ENCODE data around the gene CAV1. TPM values are rescaled to one million over a fixed set of nuclear protein-coding genes. Genes with fewer than 3 reads are reported as not detected.
"Not testable (repeated sequence)": the region's sequence is repeated elsewhere in the genome, so short reads cannot be mapped to it uniquely, and the experiment has no call there.

CAV1 gene
- total RNA-seq, 2 experiments from 2014 or later, result not detected

- peaks cover 3% of the 10 kb centered on the region for H3K27me3 Mint-ChIP-seq
Measured at GRCh38 chr7:116585967-116586366, 61.1 kb downstream of the CAV1 start.

GRCh38 chr7:116587200-116587599 lies 62.4 kb downstream of the CAV1 start:
- H3K36me3 Mint-ChIP-seq (ENCODE audit: low read depth); H3K9me3 Mint-ChIP-seq; H3K36me3 ChIP-seq (ENCODE audit: insufficient read depth, low read length); H3K27ac ChIP-seq (ENCODE audit: low read depth in 1 of 2, low read length in 2 of 2); H3K4me3 ChIP-seq (ENCODE audit: low read length); CTCF ChIA-PET; DNase-seq; H3K27ac Mint-ChIP-seq; H3K9me3 ChIP-seq (ENCODE audit: control insufficient read depth in 1 of 2, insufficient read depth in 1 of 2, low read length in 2 of 2); ATAC-seq (ENCODE audit: poor library complexity); H3K4me3 Mint-ChIP-seq; H3K4me1 ChIP-seq (ENCODE audit: insufficient read depth, low read length): not testable (repeated sequence)
- peaks cover 11% of the 10 kb centered on the region for H3K27me3 Mint-ChIP-seq
- intact Hi-C loops (cut with DNase I, micrococcal nuclease), result loop anchor here in 1 of 2 experiments (5.0 kb wide), 1 partner anchor 350 kb away; no protein-coding TSS in a partner anchor
- POLR2A ChIA-PET, result interaction anchor here (0.8 kb wide), 1 partner anchor 155 kb away, joined by 3 read pairs; no protein-coding TSS in a partner anchor
- H3K27me3 ChIP-seq (ENCODE audit: control insufficient read depth in 1 of 2, insufficient read depth in 2 of 2, low read length in 2 of 2), result peaks cover 0 to 11% of the 10 kb centered on the region in 2 experiments
- H3K4me1 Mint-ChIP-seq (ENCODE audit: low read depth), result peaks cover 19% of the 10 kb centered on the region

More at GRCh38 chr7:116585967-116586366, 61.1 kb downstream of the CAV1 start:
- Histone ChIP-seq H3K27me3 (ENCODE audit: control insufficient read depth in 1 of 2, insufficient read depth in 2 of 2, low read length in 2 of 2) (peaks cover 0 to 5% of the 10 kb centered on the region in 2 experiments), H3K4me3 (ENCODE audit: low read length) (no peak overlapping the region), H3K36me3 (ENCODE audit: insufficient read depth, low read length) (no peaks in the 10 kb centered on the region), H3K4me1 (ENCODE audit: insufficient read depth, low read length) (peaks cover 5% of the 10 kb centered on the region), H3K27ac (ENCODE audit: low read depth in 1 of 2, low read length in 2 of 2) (no peak overlapping the region), H3K9me3 (ENCODE audit: control insufficient read depth in 1 of 2, insufficient read depth in 1 of 2, low read length in 2 of 2) (no peaks in the 10 kb centered on the region)
- Mint-ChIP-seq H3K36me3 (ENCODE audit: low read depth) (no peaks in the 10 kb centered on the region), H3K4me3 (no peak overlapping the region), H3K4me1 (ENCODE audit: low read depth) (peaks cover 14% of the 10 kb centered on the region), H3K27ac (no peak overlapping the region), H3K9me3 (no peaks in the 10 kb centered on the region)
- DNase-seq (no peak), ATAC-seq (ENCODE audit: poor library complexity) (no peak)
- ChIA-PET POLR2A (no interaction called here), CTCF (no interaction called here)
- intact Hi-C loops (cut with DNase I, micrococcal nuclease), result loop anchor here in 1 of 2 experiments (5.0 kb wide), 1 partner anchor 349 kb away; no protein-coding TSS in a partner anchor
- TF ChIP-seq CTCF (IDR thresholded peaks at IDR 0.05), result no peak

GRCh38 chr7:116588225-116588624 lies 63.4 kb downstream of the CAV1 start:
- H3K4me3 Mint-ChIP-seq, result no peak overlapping the region
- H3K4me1 ChIP-seq (ENCODE audit: insufficient read depth, low read length), result peaks cover 6% of the 10 kb centered on the region
- intact Hi-C loops (cut with DNase I, micrococcal nuclease), result loop anchor here in 1 of 2 experiments (1.0 to 5.0 kb wide), 2 partner anchors 351 to 413 kb away; no protein-coding TSS in a partner anchor
- H3K4me3 ChIP-seq (ENCODE audit: low read length), result no peak overlapping the region
- H3K9me3 Mint-ChIP-seq, result no peaks in the 10 kb centered on the region
- no peaks in the 10 kb centered on the region for H3K36me3 ChIP-seq (ENCODE audit: insufficient read depth, low read length)
- peaks cover 0 to 20% of the 10 kb centered on the region in 2 experiments for H3K27me3 ChIP-seq (ENCODE audit: control insufficient read depth in 1 of 2, insufficient read depth in 2 of 2, low read length in 2 of 2)
- ChIA-PET CTCF (interaction anchor here (1.2 kb wide), 1 partner anchor 539 kb away, joined by 3 read pairs; no protein-coding TSS in a partner anchor), POLR2A (no interaction called here)
- no peak overlapping the region for H3K27ac ChIP-seq (ENCODE audit: low read depth in 1 of 2, low read length in 2 of 2)
- ATAC-seq (ENCODE audit: poor library complexity) (no peak), DNase-seq (peak in 2 of 14 experiments; percentile 17 to 28)
- TF ChIP-seq CTCF (IDR thresholded peaks at IDR 0.05), result no peak
- no peak overlapping the region for H3K27ac Mint-ChIP-seq
- H3K9me3 ChIP-seq (ENCODE audit: control insufficient read depth in 1 of 2, insufficient read depth in 1 of 2, low read length in 2 of 2), result no peaks in the 10 kb centered on the region
- H3K36me3 Mint-ChIP-seq (ENCODE audit: low read depth), result no peaks in the 10 kb centered on the region
- peaks cover 23% of the 10 kb centered on the region for H3K4me1 Mint-ChIP-seq (ENCODE audit: low read depth)
- peaks cover 20% of the 10 kb centered on the region for H3K27me3 Mint-ChIP-seq

Data from CD4-positive, alpha-beta T cell (primary cell).